Measurements from ENCODE around the gene TMEM126B. TPM values are rescaled to one million over a fixed set of nuclear protein-coding genes. Genes with fewer than 3 reads are reported as not detected.
A peak's percentile ranks its signal among the peaks of the same experiment; 100 is the strongest.

The TMEM126B gene
- total RNA-seq, 1 experiment from 2014 or later, result 74.0 TPM

DNA sequence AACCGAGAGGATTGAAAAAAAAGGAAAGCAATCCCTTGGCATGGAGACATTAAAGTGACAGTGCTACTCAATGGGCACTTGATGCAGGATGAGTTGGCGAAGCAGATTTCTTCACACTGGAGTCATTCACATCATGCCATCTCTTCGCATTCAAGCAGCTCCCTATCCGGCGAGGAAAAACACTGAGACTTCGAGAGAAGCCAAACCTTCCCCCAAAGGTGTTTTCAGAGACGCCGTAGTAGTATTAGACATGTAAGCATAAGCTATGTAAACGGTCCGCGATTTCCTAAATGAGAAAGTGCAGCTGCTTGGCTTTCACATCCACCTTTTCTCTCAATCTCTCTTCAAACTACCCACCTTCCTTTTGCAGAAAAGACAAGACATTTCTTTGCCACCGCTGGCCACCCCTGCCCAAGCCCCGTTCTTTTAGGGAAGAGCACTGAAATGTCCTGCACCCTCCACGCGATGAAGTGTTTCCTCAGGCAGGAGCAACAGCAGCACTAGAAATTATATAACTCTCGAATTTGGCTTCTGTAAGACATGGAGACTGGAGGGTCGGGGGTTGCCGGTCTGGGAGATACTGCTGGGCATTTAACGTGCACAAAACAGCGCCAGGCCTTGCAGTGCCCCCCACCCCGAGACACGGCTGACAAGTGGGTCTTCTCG, 928 bp upstream of the TMEM126B start, which contains the start of gene DLG2:
TSS of gene DLG2 (minus strand) at position 13 of the 666 bp plus-strand sequence.
- Mint-ChIP-seq H3K27me3 (ENCODE audit: low read depth) (no peaks in the 10 kb centered on the region), H3K36me3 (ENCODE audit: insufficient read depth in 1 of 3, low read depth in 3 of 3) (peaks cover 7 to 18% (median 14%) of the 10 kb centered on the region in 3 experiments; a peak in 6 of 7 replicates), H3K27ac (peak within 1 kb of the TSS; percentile 98 to 99 (median 99)), H3K4me1 (peaks cover 25 to 28% of the 10 kb centered on the region in 2 experiments), H3K9me3 (no peaks in the 10 kb centered on the region), H3K4me3 (peak within 1 kb of the TSS; percentile 91 to 97)
- no peak within 1 kb of the TSS for H3K4ac ChIP-seq (ENCODE audit: low read depth, low read length)
- H2BK20ac ChIP-seq (ENCODE audit: low read depth, low read length, poor library complexity, severe bottlenecking), result no peak within 1 kb of the TSS
- H3K79me1 ChIP-seq (ENCODE audit: insufficient read depth, low read depth, low read length, poor library complexity, severe bottlenecking), result no peaks in the 10 kb centered on the region
- no peak within 1 kb of the TSS for H2BK12ac ChIP-seq (ENCODE audit: insufficient read length, low read depth, low read length)
- no peak within 1 kb of the TSS for H2BK5ac ChIP-seq (ENCODE audit: insufficient read length, low read length)
- H3K23me2 ChIP-seq (ENCODE audit: insufficient read length, low read depth, low read length, poor library complexity, severe bottlenecking), result peaks cover 6% of the 10 kb centered on the region
- peak within 1 kb of the TSS; percentile 94 for H3K4me2 ChIP-seq (ENCODE audit: insufficient read depth, insufficient read length, low read length)
- H3T11ph ChIP-seq (ENCODE audit: low read length), result no peak within 1 kb of the TSS
- H3K23ac ChIP-seq (ENCODE audit: insufficient read length, low read depth, low read length), result no peak within 1 kb of the TSS
- no peak within 1 kb of the TSS for H3K14ac ChIP-seq (ENCODE audit: insufficient read depth, low read length)
- no peak within 1 kb of the TSS for H2BK15ac ChIP-seq (ENCODE audit: low read depth, low read length)
- WGBS (ENCODE audit: extremely low coverage, insufficient read length, low lambda C conversion rate), result no CpG with 5 or more reads among the region's 23 CpGs
- H2AK5ac ChIP-seq (ENCODE audit: insufficient read length, low read length), result no peak within 1 kb of the TSS
- H3K79me2 ChIP-seq (ENCODE audit: insufficient read depth, low read length), result peaks cover 21% of the 10 kb centered on the region; the same call in 1 of the 2 replicates
- no peak within 1 kb of the TSS for H4K8ac ChIP-seq (replicated peaks; ENCODE audit: insufficient read length, low read depth, low read length)
- H4K91ac ChIP-seq (ENCODE audit: insufficient read length, low read depth, low read length), result no peak within 1 kb of the TSS
- H4K5ac ChIP-seq (ENCODE audit: insufficient read length, low read depth, low read length), result no peak within 1 kb of the TSS
- H3K56ac ChIP-seq (ENCODE audit: insufficient read length, low read depth, low read length), result no peak within 1 kb of the TSS
- H3K9ac ChIP-seq (ENCODE audit: extremely low read depth, insufficient read length, low read length), result peak within 1 kb of the TSS; percentile 69
- H4K20me1 ChIP-seq (ENCODE audit: control insufficient read depth, insufficient read depth, insufficient read length), result no peaks in the 10 kb centered on the region
- TF ChIP-seq, protein P1, sequence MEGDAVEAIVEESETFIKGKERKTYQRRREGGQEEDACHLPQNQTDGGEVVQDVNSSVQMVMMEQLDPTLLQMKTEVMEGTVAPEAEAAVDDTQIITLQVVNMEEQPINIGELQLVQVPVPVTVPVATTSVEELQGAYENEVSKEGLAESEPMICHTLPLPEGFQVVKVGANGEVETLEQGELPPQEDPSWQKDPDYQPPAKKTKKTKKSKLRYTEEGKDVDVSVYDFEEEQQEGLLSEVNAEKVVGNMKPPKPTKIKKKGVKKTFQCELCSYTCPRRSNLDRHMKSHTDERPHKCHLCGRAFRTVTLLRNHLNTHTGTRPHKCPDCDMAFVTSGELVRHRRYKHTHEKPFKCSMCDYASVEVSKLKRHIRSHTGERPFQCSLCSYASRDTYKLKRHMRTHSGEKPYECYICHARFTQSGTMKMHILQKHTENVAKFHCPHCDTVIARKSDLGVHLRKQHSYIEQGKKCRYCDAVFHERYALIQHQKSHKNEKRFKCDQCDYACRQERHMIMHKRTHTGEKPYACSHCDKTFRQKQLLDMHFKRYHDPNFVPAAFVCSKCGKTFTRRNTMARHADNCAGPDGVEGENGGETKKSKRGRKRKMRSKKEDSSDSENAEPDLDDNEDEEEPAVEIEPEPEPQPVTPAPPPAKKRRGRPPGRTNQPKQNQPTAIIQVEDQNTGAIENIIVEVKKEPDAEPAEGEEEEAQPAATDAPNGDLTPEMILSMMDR (conservative IDR thresholded peaks at IDR 0.05), result no peak
- no peak for DNase-seq
- no peaks in the 10 kb centered on the region for H3K27me3 ChIP-seq (ENCODE audit: insufficient read depth, low read length)
- H3K9me3 ChIP-seq (ENCODE audit: control insufficient read depth, low read depth, low read length), result no peaks in the 10 kb centered on the region
- no peak within 1 kb of the TSS for H3K27ac ChIP-seq (ENCODE audit: insufficient read length, low read depth, low read length)
- H2AFZ ChIP-seq (ENCODE audit: low read length), result no peak within 1 kb of the TSS
- H3K4me1 ChIP-seq (ENCODE audit: insufficient read depth, low read length), result no peaks in the 10 kb centered on the region
- H2BK120ac ChIP-seq (ENCODE audit: low read depth, low read length, poor library complexity, severe bottlenecking), result no peak within 1 kb of the TSS
- H3K18ac ChIP-seq (ENCODE audit: insufficient read length, low read depth, low read length), result no peak within 1 kb of the TSS

Measured in H9 (cell line).